ENCODE data around the gene STK33. TPM values are rescaled to one million over a fixed set of nuclear protein-coding genes. Genes with fewer than 3 reads are reported as not detected.

The STK33 gene
- total RNA-seq, 4 donors from 2014 or later = 1.9 to 18.9 (median 3.1) TPM

DNA sequence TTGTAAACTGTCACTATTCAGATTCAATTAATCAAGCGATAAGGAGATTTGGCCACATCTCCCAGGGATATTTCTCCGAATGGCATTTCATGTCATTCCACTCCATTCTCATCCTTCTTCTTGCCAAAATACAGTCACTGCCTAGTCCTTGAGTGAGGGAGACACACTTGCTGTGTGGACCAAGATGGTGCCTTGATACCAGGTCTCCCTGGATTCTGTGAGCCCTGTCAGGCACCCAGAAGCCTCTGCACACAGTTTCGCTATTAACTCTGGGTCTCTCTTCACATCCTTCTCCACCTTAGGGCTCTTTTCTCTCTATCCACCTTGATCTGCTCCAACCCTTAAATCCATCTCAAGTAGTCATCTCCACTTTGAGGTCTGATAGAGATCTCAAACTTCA, 210.4 kb downstream of the STK33 start:
- TF ChIP-seq CTCF (IDR thresholded peaks at IDR 0.05) (no peak), POLR2A (IDR thresholded peaks at IDR 0.05) (no peak)
- Histone ChIP-seq H3K9me3 (no peaks in the 10 kb centered on the region), H3K36me3 (no peaks in the 10 kb centered on the region), H3K4me1 (no peaks in the 10 kb centered on the region), H3K27me3 (no peaks in the 10 kb centered on the region), H3K27ac (no peak overlapping the region), H3K4me3 (no peak overlapping the region)
- no peak for DNase-seq

- no peak for DNase-seq
- H3K4me1 ChIP-seq = no peaks in the 10 kb centered on the region
These were observed 210.8 kb downstream of the STK33 start for GRCh38 chr11:8383227-8383626.

GRCh38 chr11:8382436-8383053, 211.5 kb downstream of the STK33 start:
- Histone ChIP-seq H3K4me3 (no peak overlapping the region), H3K27ac (no peak overlapping the region), H3K27me3 (no peaks in the 10 kb centered on the region), H3K36me3 (no peaks in the 10 kb centered on the region), H3K9me3 (no peaks in the 10 kb centered on the region), H3K4me1 (no peaks in the 10 kb centered on the region)
- no peak for TF ChIP-seq POLR2A (IDR thresholded peaks at IDR 0.05)
- TF ChIP-seq CTCF (IDR thresholded peaks at IDR 0.05) = no peak
- no peak for DNase-seq

More at GRCh38 chr11:8383227-8383626, 210.8 kb downstream of the STK33 start:
- H3K27ac ChIP-seq = no peak overlapping the region
- TF ChIP-seq CTCF (IDR thresholded peaks at IDR 0.05) (no peak), POLR2A (IDR thresholded peaks at IDR 0.05) (no peak)
- H3K36me3 ChIP-seq = no peaks in the 10 kb centered on the region
- H3K9me3 ChIP-seq = no peaks in the 10 kb centered on the region
- H3K4me3 ChIP-seq = no peak overlapping the region
- no peaks in the 10 kb centered on the region for H3K27me3 ChIP-seq

GRCh38 chr11:8381871-8382396, 212.1 kb downstream of the STK33 start:
- no peaks in the 10 kb centered on the region for H3K4me1 ChIP-seq
- H3K27ac ChIP-seq = no peak overlapping the region
- no peak for DNase-seq
- H3K9me3 ChIP-seq = no peaks in the 10 kb centered on the region
- no peaks in the 10 kb centered on the region for H3K36me3 ChIP-seq
- no peak overlapping the region for H3K4me3 ChIP-seq
- TF ChIP-seq POLR2A (IDR thresholded peaks at IDR 0.05) (no peak), CTCF (IDR thresholded peaks at IDR 0.05) (no peak)
- H3K27me3 ChIP-seq = no peaks in the 10 kb centered on the region

DNA sequence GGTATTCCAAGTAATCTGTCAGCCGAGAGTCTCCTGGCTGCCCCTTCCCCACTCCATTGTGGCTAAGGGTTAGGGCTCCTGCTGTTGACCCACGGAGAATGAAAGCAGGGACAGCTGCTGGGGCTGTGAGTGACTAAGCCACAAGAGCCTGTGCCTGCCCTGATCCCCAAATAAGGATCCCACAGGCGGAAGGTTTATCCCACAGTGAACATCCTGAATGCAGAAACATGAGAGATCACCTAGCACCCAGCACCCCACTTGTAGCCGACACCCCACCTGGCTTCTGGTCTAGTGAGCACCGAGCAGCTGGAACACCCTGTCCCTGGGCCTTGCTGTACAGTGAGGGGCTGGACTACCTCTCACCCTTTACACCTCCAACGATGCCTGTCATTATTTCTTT, 212.7 kb downstream of the STK33 start:
- H3K36me3 ChIP-seq = no peaks in the 10 kb centered on the region
- TF ChIP-seq POLR2A (IDR thresholded peaks at IDR 0.05) (no peak), CTCF (IDR thresholded peaks at IDR 0.05) (no peak)
- no peaks in the 10 kb centered on the region for H3K4me1 ChIP-seq
- no peaks in the 10 kb centered on the region for H3K9me3 ChIP-seq
- H3K4me3 ChIP-seq = no peak overlapping the region
- H3K27ac ChIP-seq = no peak overlapping the region
- H3K27me3 ChIP-seq = no peaks in the 10 kb centered on the region
- DNase-seq = no peak
